Stimulated activated CD4-positive, alpha-beta T cell treated with anti-CD3 and anti-CD28 coated beads, Interleukin-15, amount 100 ng/mL, for 1 hour (primary cell): ENCODE measurements around the gene ZNF256.
A peak's percentile ranks its signal among the peaks of the same experiment; 100 is the strongest.

Experiments used
- DNase-seq, 2 donors: peaks; one replicate each; pipeline ENCODE4 v3.0.0-alpha.2; 2020; ENCODE audit warnings: low read depth in 1 of 2, low spot score in 1 of 2

Gene ZNF256

GRCh38 chr19:57947419-57948134 lies at the start of gene ZNF256:
ZNF256 (minus strand) TSS chr19:57947706; CDS start chr19:57947474, 232 bp downstream.
- DNase-seq, result peak; percentile 73 to 84

- no peak for DNase-seq
Measured at GRCh38 chr19:57992841-57993240, 45.3 kb upstream of the ZNF256 start.

GRCh38 chr19:57978586-57979289 lies 31.2 kb upstream of the ZNF256 start:
- no peak for DNase-seq

- DNase-seq, result no peak
Measured at GRCh38 chr19:57974434-57974833, 26.9 kb upstream of the ZNF256 start, which contains the start of gene C19orf18. C19orf18 (minus strand) TSS chr19:57974534; CDS start chr19:57974432, 102 bp downstream.

- no peak for DNase-seq
Measured at GRCh38 chr19:57964761-57965160, 17.3 kb upstream of the ZNF256 start.

- no peak for DNase-seq
Measured at GRCh38 chr19:57961785-57962184, 14.3 kb upstream of the ZNF256 start.

- DNase-seq, result no peak
Measured at GRCh38 chr19:57954996-57955395, 7.5 kb upstream of the ZNF256 start.

- no peak for DNase-seq
Measured at GRCh38 chr19:57949702-57950101, 2.2 kb upstream of the ZNF256 start.

GRCh38 chr19:57949296-57949695 lies 1.8 kb upstream of the ZNF256 start:
- DNase-seq, result no peak

- DNase-seq, result no peak
Measured at GRCh38 chr19:57947088-57947418, 453 bp downstream of the ZNF256 start.

GRCh38 chr19:57946316-57946715 lies 1.2 kb downstream of the ZNF256 start:
- no peak for DNase-seq

- DNase-seq, result no peak
Measured at GRCh38 chr19:57941593-57941992, 5.9 kb downstream of the ZNF256 start.

- no peak for DNase-seq
Measured at GRCh38 chr19:57935731-57936130, 11.8 kb downstream of the ZNF256 start.

- no peak for DNase-seq
Measured at GRCh38 chr19:57934820-57935665, 12.5 kb downstream of the ZNF256 start, which contains the start of gene ZNF418. ZNF418 (minus strand) TSS chr19:57935402; CDS start chr19:57933822, 1,580 bp downstream.

GRCh38 chr19:57927587-57927986 lies 19.9 kb downstream of the ZNF256 start:
- DNase-seq, result no peak

GRCh38 chr19:57916168-57916995 lies 31.1 kb downstream of the ZNF256 start, which contains the start of gene ZNF417:
ZNF417 (minus strand) TSS chr19:57916592; CDS start chr19:57916411, 181 bp downstream.
- DNase-seq, result peak; percentile 65 to 68

- no peak for DNase-seq
Measured at GRCh38 chr19:57914531-57914930, 33.0 kb downstream of the ZNF256 start.

- no peak for DNase-seq
Measured at GRCh38 chr19:57907394-57907793, 40.1 kb downstream of the ZNF256 start.

- no peak for DNase-seq
Measured at GRCh38 chr19:57905258-57905657, 42.2 kb downstream of the ZNF256 start.

- DNase-seq, result no peak
Measured at GRCh38 chr19:57903618-57904184, 43.8 kb downstream of the ZNF256 start.
